Mesendoderm (in vitro differentiated cells): Measurements from ENCODE around the gene NR0B1. TPM values are rescaled to one million over a fixed set of nuclear protein-coding genes. Genes with fewer than 3 reads are reported as not detected.

Experiments
- DNase-seq: peaks from one replicate; pipeline ENCODE4 v3.0.0; 2013
- H2AK5ac ChIP-seq: 2 replicates; pipeline ENCODE4 v1.6.1; 2013; ENCODE audit warnings: low read length, inconsistent platforms
- H2BK120ac ChIP-seq: 2 replicates; pipeline ENCODE4 v1.6.1; 2013; ENCODE audit warnings: low read depth, mild to moderate bottlenecking, low read length, moderate library complexity, mixed read lengths
- H2BK15ac ChIP-seq: replicated peaks from 2 replicates; pipeline ENCODE4 v1.6.1; 2013; ENCODE audit warnings: low read depth, mild to moderate bottlenecking, moderate library complexity
- H2BK5ac ChIP-seq: 2 replicates; pipeline ENCODE4 v1.6.1; 2013; ENCODE audit warnings: low read length, inconsistent platforms
- H3K18ac ChIP-seq: 2 replicates; pipeline ENCODE4 v1.6.1; 2013; ENCODE audit warnings: mild to moderate bottlenecking, low read length, mixed read lengths
- H3K23ac ChIP-seq: one replicate; pipeline ENCODE4 v1.6.1; 2013; ENCODE audit warnings: low read length
- H3K27ac ChIP-seq: 2 replicates; pipeline ENCODE4 v1.5.1; 2013; ENCODE audit warnings: low read depth, mild to moderate bottlenecking, inconsistent platforms, low read length, moderate library complexity
- H3K27me3 ChIP-seq: 2 replicates; pipeline ENCODE4 v1.6.1; 2013; ENCODE audit warnings: low read length, control low read depth, mild to moderate bottlenecking, inconsistent platforms; ENCODE audit not compliant: insufficient read depth, poor library complexity
- H3K36me3 ChIP-seq: 2 replicates; pipeline ENCODE4 v1.6.1; 2013; ENCODE audit warnings: low read length, inconsistent platforms; ENCODE audit not compliant: control insufficient read depth, insufficient read depth
- H3K4ac ChIP-seq: one replicate; pipeline ENCODE4 v1.6.1; 2013; ENCODE audit warnings: low read depth, mild to moderate bottlenecking, low read length, moderate library complexity
- H3K4me1 ChIP-seq: 2 replicates; pipeline ENCODE4 v1.6.1; 2013; ENCODE audit warnings: low read depth, low read length, inconsistent platforms; ENCODE audit not compliant: control insufficient read depth
- H3K4me2 ChIP-seq: 2 replicates; pipeline ENCODE4 v1.6.1; 2013; ENCODE audit warnings: low read length
- H3K4me3 ChIP-seq: 2 replicates; pipeline ENCODE4 v1.5.1; 2013; ENCODE audit warnings: mild to moderate bottlenecking, low read length
- H3K56ac ChIP-seq: one replicate; pipeline ENCODE4 v1.6.1; 2013; ENCODE audit warnings: low read length
- H3K79me1 ChIP-seq: 2 replicates; pipeline ENCODE4 v1.6.1; 2013; ENCODE audit warnings: low read length, inconsistent platforms
- H3K79me2 ChIP-seq: 2 replicates; pipeline ENCODE4 v1.6.1; 2013; ENCODE audit warnings: mild to moderate bottlenecking, low read length; ENCODE audit not compliant: control insufficient read depth, insufficient read depth
- H3K9ac ChIP-seq: 2 replicates; pipeline ENCODE4 v1.6.1; 2013; ENCODE audit warnings: low read length, inconsistent platforms
- H4K5ac ChIP-seq: one replicate; pipeline ENCODE4 v1.6.1; 2013; ENCODE audit warnings: low read length
- H4K8ac ChIP-seq: one replicate; pipeline ENCODE4 v1.6.1; 2013; ENCODE audit warnings: low read depth, mild to moderate bottlenecking, control low read depth, low read length, moderate library complexity
- WGBS: extraction: QIAGEN DNeasy Blood & Tissue Kit; methylation state at CpG from one replicate; pipeline ENCODE4 v1.1.7; 2013; ENCODE audit warnings: low lambda C conversion rate, missing lambda C conversion rate; ENCODE audit not compliant: insufficient coverage; ENCODE audit errors: extremely low coverage; 5-methylcytosine and 5-hydroxymethylcytosine counted together
- polyA plus RNA-seq, 2 experiments: library from polyadenylated mRNA; stranded (reverse); fragments of 200-250 nt; gene quantifications; one replicate each; pipeline ENCODE4 v1.2.3, GENCODE V29; 2013

The NR0B1 gene, protein sequence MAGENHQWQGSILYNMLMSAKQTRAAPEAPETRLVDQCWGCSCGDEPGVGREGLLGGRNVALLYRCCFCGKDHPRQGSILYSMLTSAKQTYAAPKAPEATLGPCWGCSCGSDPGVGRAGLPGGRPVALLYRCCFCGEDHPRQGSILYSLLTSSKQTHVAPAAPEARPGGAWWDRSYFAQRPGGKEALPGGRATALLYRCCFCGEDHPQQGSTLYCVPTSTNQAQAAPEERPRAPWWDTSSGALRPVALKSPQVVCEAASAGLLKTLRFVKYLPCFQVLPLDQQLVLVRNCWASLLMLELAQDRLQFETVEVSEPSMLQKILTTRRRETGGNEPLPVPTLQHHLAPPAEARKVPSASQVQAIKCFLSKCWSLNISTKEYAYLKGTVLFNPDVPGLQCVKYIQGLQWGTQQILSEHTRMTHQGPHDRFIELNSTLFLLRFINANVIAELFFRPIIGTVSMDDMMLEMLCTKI
- polyA plus RNA-seq (2013, experiment 1 of 2), result 2.3 TPM
- 2.4 TPM for polyA plus RNA-seq (2013, experiment 2 of 2)

DNA sequence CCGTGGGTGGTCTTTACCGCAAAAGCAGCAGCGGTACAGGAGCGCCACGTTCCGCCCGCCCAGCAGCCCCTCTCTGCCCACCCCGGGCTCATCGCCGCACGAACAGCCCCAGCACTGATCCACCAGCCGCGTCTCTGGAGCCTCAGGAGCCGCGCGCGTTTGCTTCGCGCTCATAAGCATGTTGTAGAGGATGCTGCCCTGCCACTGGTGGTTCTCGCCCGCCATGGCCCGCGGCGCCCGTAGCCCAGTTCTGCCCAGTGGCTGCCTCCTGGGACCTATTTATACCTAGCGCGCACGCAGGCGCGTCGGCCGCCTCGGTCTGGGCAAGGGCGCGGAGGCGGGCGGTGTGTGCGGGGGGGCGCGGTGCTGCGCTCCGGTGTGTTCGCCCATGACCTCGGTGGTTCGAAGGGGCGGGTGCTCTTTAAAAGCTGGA lies at the start of gene NR0B1:
TSS of gene NR0B1 (minus strand) at position 252 of the 433 bp plus-strand sequence. CDS start at position 225, 27 bp downstream.
- Histone ChIP-seq H3K56ac (peak within 1 kb of the TSS; percentile 45), H3K9ac (peak within 1 kb of the TSS; percentile 61), H3K23ac (no peak within 1 kb of the TSS), H3K4me3 (peak within 1 kb of the TSS; percentile 9), H2BK120ac (no peak within 1 kb of the TSS), H3K79me2 (no peaks in the 10 kb centered on the region), H2BK5ac (no peak within 1 kb of the TSS), H3K4ac (no peak within 1 kb of the TSS), H3K36me3 (no peaks in the 10 kb centered on the region), H3K4me1 (no peaks in the 10 kb centered on the region), H2BK15ac (no peak within 1 kb of the TSS), H3K18ac (peak within 1 kb of the TSS; percentile 9), H3K27me3 (peaks cover 2% of the 10 kb centered on the region), H3K79me1 (no peaks in the 10 kb centered on the region), H4K8ac (no peak within 1 kb of the TSS), H2AK5ac (no peak within 1 kb of the TSS), H3K4me2 (peak within 1 kb of the TSS; percentile 44), H4K5ac (no peak within 1 kb of the TSS), H3K27ac (no peak within 1 kb of the TSS)
- WGBS, result no CpG with 5 or more reads among the region's 46 CpGs
- DNase-seq, result peak; percentile 16

- H3K4me1 ChIP-seq, result no peaks in the 10 kb centered on the region
- no peaks in the 10 kb centered on the region for H3K79me1 ChIP-seq
- H3K23ac ChIP-seq, result no peak overlapping the region
- no peak overlapping the region for H3K56ac ChIP-seq
- H3K27ac ChIP-seq, result no peak overlapping the region
- no peak overlapping the region for H3K4me2 ChIP-seq
- H2BK120ac ChIP-seq, result no peak overlapping the region
- no peaks in the 10 kb centered on the region for H3K36me3 ChIP-seq
- H4K5ac ChIP-seq, result no peak overlapping the region
- no peak overlapping the region for H2AK5ac ChIP-seq
- no peaks in the 10 kb centered on the region for H3K79me2 ChIP-seq
- no peak overlapping the region for H2BK5ac ChIP-seq
- no peak overlapping the region for H3K4ac ChIP-seq
- no peak for DNase-seq
- no peak overlapping the region for H2BK15ac ChIP-seq
- no peak overlapping the region for H4K8ac ChIP-seq
- H3K18ac ChIP-seq, result no peak overlapping the region
- H3K9ac ChIP-seq, result no peak overlapping the region
- no peaks in the 10 kb centered on the region for H3K27me3 ChIP-seq
- no peak overlapping the region for H3K4me3 ChIP-seq
Observed at GRCh38 chrX:30349946-30350345, 40.8 kb upstream of the NR0B1 start.

GRCh38 chrX:30343206-30343605 lies 34.0 kb upstream of the NR0B1 start:
- Histone ChIP-seq H3K27me3 (no peaks in the 10 kb centered on the region), H4K8ac (no peak overlapping the region), H3K79me1 (no peaks in the 10 kb centered on the region), H3K4me1 (no peaks in the 10 kb centered on the region), H3K4ac (no peak overlapping the region), H2BK120ac (no peak overlapping the region), H2AK5ac (no peak overlapping the region), H3K36me3 (no peaks in the 10 kb centered on the region), H2BK15ac (no peak overlapping the region), H3K79me2 (no peaks in the 10 kb centered on the region), H3K23ac (no peak overlapping the region), H3K9ac (no peak overlapping the region), H2BK5ac (no peak overlapping the region), H3K56ac (no peak overlapping the region), H3K27ac (no peak overlapping the region), H3K18ac (no peak overlapping the region), H3K4me2 (no peak overlapping the region), H3K4me3 (no peak overlapping the region), H4K5ac (no peak overlapping the region)
- DNase-seq, result peak; percentile 43
- no CpG with 5 or more reads among the region's 4 CpGs for WGBS

GRCh38 chrX:30340753-30341152 lies 31.6 kb upstream of the NR0B1 start:
- Histone ChIP-seq H3K79me1 (no peaks in the 10 kb centered on the region), H3K9ac (no peak overlapping the region), H3K4ac (no peak overlapping the region), H3K27me3 (no peaks in the 10 kb centered on the region), H3K56ac (no peak overlapping the region), H3K79me2 (no peaks in the 10 kb centered on the region), H3K23ac (no peak overlapping the region), H2BK120ac (no peak overlapping the region), H3K4me1 (no peaks in the 10 kb centered on the region), H4K8ac (no peak overlapping the region), H3K4me2 (no peak overlapping the region), H4K5ac (no peak overlapping the region), H2AK5ac (no peak overlapping the region), H3K18ac (no peak overlapping the region), H3K4me3 (no peak overlapping the region), H3K36me3 (no peaks in the 10 kb centered on the region), H3K27ac (no peak overlapping the region), H2BK15ac (no peak overlapping the region), H2BK5ac (no peak overlapping the region)
- DNase-seq, result no peak
- no CpG with 5 or more reads among the region's 7 CpGs for WGBS

GRCh38 chrX:30327762-30328161 lies 18.6 kb upstream of the NR0B1 start:
- no peak for DNase-seq
- no peak overlapping the region for H3K4ac ChIP-seq
- H3K4me1 ChIP-seq, result no peaks in the 10 kb centered on the region
- H2BK120ac ChIP-seq, result no peak overlapping the region
- H4K5ac ChIP-seq, result no peak overlapping the region
- H2BK15ac ChIP-seq, result no peak overlapping the region
- no peak overlapping the region for H2BK5ac ChIP-seq
- H3K27me3 ChIP-seq, result no peaks in the 10 kb centered on the region
- no peak overlapping the region for H3K4me2 ChIP-seq
- H3K36me3 ChIP-seq, result no peaks in the 10 kb centered on the region
- H3K56ac ChIP-seq, result no peak overlapping the region
- no peak overlapping the region for H3K27ac ChIP-seq
- no peak overlapping the region for H3K9ac ChIP-seq
- H2AK5ac ChIP-seq, result no peak overlapping the region
- no peaks in the 10 kb centered on the region for H3K79me2 ChIP-seq
- no peaks in the 10 kb centered on the region for H3K79me1 ChIP-seq
- H3K18ac ChIP-seq, result no peak overlapping the region
- H3K23ac ChIP-seq, result no peak overlapping the region
- H3K4me3 ChIP-seq, result no peak overlapping the region
- WGBS, result no CpG with 5 or more reads among the region's 4 CpGs
- H4K8ac ChIP-seq, result no peak overlapping the region
